ENCODE data around the gene GLCE. TPM values are rescaled to one million over a fixed set of nuclear protein-coding genes. Genes with fewer than 3 reads are reported as not detected.

The GLCE gene
- total RNA-seq, 1 donor, result 14.8 TPM

- TF ChIP-seq, protein P1, sequence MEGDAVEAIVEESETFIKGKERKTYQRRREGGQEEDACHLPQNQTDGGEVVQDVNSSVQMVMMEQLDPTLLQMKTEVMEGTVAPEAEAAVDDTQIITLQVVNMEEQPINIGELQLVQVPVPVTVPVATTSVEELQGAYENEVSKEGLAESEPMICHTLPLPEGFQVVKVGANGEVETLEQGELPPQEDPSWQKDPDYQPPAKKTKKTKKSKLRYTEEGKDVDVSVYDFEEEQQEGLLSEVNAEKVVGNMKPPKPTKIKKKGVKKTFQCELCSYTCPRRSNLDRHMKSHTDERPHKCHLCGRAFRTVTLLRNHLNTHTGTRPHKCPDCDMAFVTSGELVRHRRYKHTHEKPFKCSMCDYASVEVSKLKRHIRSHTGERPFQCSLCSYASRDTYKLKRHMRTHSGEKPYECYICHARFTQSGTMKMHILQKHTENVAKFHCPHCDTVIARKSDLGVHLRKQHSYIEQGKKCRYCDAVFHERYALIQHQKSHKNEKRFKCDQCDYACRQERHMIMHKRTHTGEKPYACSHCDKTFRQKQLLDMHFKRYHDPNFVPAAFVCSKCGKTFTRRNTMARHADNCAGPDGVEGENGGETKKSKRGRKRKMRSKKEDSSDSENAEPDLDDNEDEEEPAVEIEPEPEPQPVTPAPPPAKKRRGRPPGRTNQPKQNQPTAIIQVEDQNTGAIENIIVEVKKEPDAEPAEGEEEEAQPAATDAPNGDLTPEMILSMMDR (IDR thresholded peaks at IDR 0.05; ENCODE audit: extremely low read depth, low read depth, low read length), result no peak
- no peaks in the 10 kb centered on the region for H3K79me2 ChIP-seq (ENCODE audit: insufficient read depth, low read length)
- H3K4me1 ChIP-seq (ENCODE audit: insufficient read depth, low read length), result no peaks in the 10 kb centered on the region
- no peak overlapping the region for H2AFZ ChIP-seq (ENCODE audit: low read length)
- H3K27ac ChIP-seq (ENCODE audit: low read depth, low read length), result no peak overlapping the region
- no peak overlapping the region for H3K4me3 ChIP-seq (ENCODE audit: insufficient read depth, low read length)
- H4K20me1 ChIP-seq (ENCODE audit: insufficient read depth, low read length), result no peaks in the 10 kb centered on the region
- H3K27me3 ChIP-seq (ENCODE audit: insufficient read depth, low read length), result no peaks in the 10 kb centered on the region
- no peaks in the 10 kb centered on the region for H3K36me3 ChIP-seq (ENCODE audit: insufficient read depth, low read length)
- H3K9me3 ChIP-seq (ENCODE audit: low read depth, low read length), result no peaks in the 10 kb centered on the region
- H3K4me2 ChIP-seq (ENCODE audit: insufficient read depth, low read length), result no peak overlapping the region
- no peak for DNase-seq (ENCODE audit: insufficient read length, low spot score, missing footprints)
These were observed 40.7 kb downstream of the GLCE start for GRCh38 chr15:69200832-69201745.

DNA sequence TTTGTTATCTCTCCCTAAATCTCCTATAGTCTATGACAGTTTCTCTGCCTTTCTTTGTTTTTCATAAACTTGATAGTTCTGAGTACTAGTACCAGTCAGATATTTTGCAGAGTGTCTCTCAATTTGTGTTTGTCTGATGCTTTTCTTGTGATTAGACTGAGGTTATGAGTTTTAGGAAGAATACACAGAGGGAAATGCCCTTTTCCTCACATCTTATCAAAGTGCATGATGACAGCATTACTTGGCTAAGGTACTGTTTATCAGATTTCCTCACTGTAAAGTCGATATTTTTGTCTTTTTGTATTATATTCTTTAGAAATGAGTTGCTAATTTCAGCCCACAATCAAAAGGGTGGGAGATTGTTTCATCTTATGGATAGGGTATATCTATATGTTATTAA, 45.6 kb downstream of the GLCE start:
- no peak overlapping the region for H3K27ac ChIP-seq (ENCODE audit: low read depth, low read length)
- H2AFZ ChIP-seq (ENCODE audit: low read length), result no peak overlapping the region
- H3K4me2 ChIP-seq (ENCODE audit: insufficient read depth, low read length), result no peak overlapping the region
- no peak for DNase-seq (ENCODE audit: insufficient read length, low spot score, missing footprints)
- no peaks in the 10 kb centered on the region for H3K9me3 ChIP-seq (ENCODE audit: low read depth, low read length)
- TF ChIP-seq, protein P1 (IDR thresholded peaks at IDR 0.05; ENCODE audit: extremely low read depth, low read depth, low read length), result no peak
- no peaks in the 10 kb centered on the region for H3K36me3 ChIP-seq (ENCODE audit: insufficient read depth, low read length)
- H3K27me3 ChIP-seq (ENCODE audit: insufficient read depth, low read length), result no peaks in the 10 kb centered on the region
- H3K4me3 ChIP-seq (ENCODE audit: insufficient read depth, low read length), result no peak overlapping the region
- no peaks in the 10 kb centered on the region for H3K79me2 ChIP-seq (ENCODE audit: insufficient read depth, low read length)
- no peaks in the 10 kb centered on the region for H4K20me1 ChIP-seq (ENCODE audit: insufficient read depth, low read length)
- H3K4me1 ChIP-seq (ENCODE audit: insufficient read depth, low read length), result no peaks in the 10 kb centered on the region

- no peak overlapping the region for H3K4me3 ChIP-seq (ENCODE audit: insufficient read depth, low read length)
- no peak for DNase-seq (ENCODE audit: insufficient read length, low spot score, missing footprints)
- no peaks in the 10 kb centered on the region for H3K36me3 ChIP-seq (ENCODE audit: insufficient read depth, low read length)
- H4K20me1 ChIP-seq (ENCODE audit: insufficient read depth, low read length), result no peaks in the 10 kb centered on the region
- H3K4me1 ChIP-seq (ENCODE audit: insufficient read depth, low read length), result no peaks in the 10 kb centered on the region
- no peak overlapping the region for H2AFZ ChIP-seq (ENCODE audit: low read length)
- H3K79me2 ChIP-seq (ENCODE audit: insufficient read depth, low read length), result no peaks in the 10 kb centered on the region
- H3K27me3 ChIP-seq (ENCODE audit: insufficient read depth, low read length), result no peaks in the 10 kb centered on the region
- no peak overlapping the region for H3K4me2 ChIP-seq (ENCODE audit: insufficient read depth, low read length)
- no peaks in the 10 kb centered on the region for H3K9me3 ChIP-seq (ENCODE audit: low read depth, low read length)
- no peak overlapping the region for H3K27ac ChIP-seq (ENCODE audit: low read depth, low read length)
- TF ChIP-seq, protein P1 (IDR thresholded peaks at IDR 0.05; ENCODE audit: extremely low read depth, low read depth, low read length), result no peak
These were observed 49.2 kb downstream of the GLCE start for GRCh38 chr15:69209661-69210060.

DNA sequence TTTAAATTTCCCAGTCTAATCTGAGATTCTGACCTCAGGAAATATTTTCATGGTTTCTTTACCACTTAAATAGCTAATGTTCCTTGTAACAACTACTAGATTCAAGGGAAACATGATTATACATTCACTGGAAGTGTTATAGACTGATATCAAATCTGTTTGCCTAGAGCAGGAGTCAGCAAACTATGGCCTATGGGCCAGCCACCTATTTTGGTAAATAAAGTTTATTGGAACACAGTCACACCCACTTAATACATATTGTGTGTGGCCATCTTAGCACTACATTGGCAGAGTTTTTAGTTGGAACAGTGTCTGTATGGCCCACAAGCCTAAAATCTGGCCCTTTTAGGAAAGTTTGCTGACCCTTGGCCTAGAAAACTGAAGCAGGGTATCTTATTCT, 50.1 kb downstream of the GLCE start:
- no peak for DNase-seq (ENCODE audit: insufficient read length, low spot score, missing footprints)
- TF ChIP-seq, protein P1 (IDR thresholded peaks at IDR 0.05; ENCODE audit: extremely low read depth, low read depth, low read length), result no peak
- H2AFZ ChIP-seq (ENCODE audit: low read length), result no peak overlapping the region

More for the DNA sequence above, 50.1 kb downstream of the GLCE start:
- Histone ChIP-seq H3K36me3 (ENCODE audit: insufficient read depth, low read length) (no peaks in the 10 kb centered on the region), H3K27ac (ENCODE audit: low read depth, low read length) (no peak overlapping the region), H3K27me3 (ENCODE audit: insufficient read depth, low read length) (no peaks in the 10 kb centered on the region), H3K4me2 (ENCODE audit: insufficient read depth, low read length) (no peak overlapping the region), H3K4me3 (ENCODE audit: insufficient read depth, low read length) (no peak overlapping the region), H4K20me1 (ENCODE audit: insufficient read depth, low read length) (no peaks in the 10 kb centered on the region), H3K4me1 (ENCODE audit: insufficient read depth, low read length) (no peaks in the 10 kb centered on the region), H3K9me3 (ENCODE audit: low read depth, low read length) (no peaks in the 10 kb centered on the region), H3K79me2 (ENCODE audit: insufficient read depth, low read length) (no peaks in the 10 kb centered on the region)
